Tibial nerve (tissue), 4 donors: ENCODE measurements around the gene EPB41L1.

Experiments
- CTCF ChIP-seq, 5 experiments: fragments of 200-600 bp in 3 of 5; fragments of 450-650 bp in 2 of 5; sonication (generic) in 3 of 5; IDR thresholded peaks; one replicate each; pipeline ENCODE4 v1.5.1; 2016 to 2019; ENCODE audit warnings: antibody characterized with exemption in 5 of 5, mild to moderate bottlenecking in 3 of 5, moderate library complexity in 2 of 5
- EP300 ChIP-seq, 2 donors: sonication (generic); formaldehyde crosslinking; IDR thresholded peaks; one replicate each; pipeline ENCODE4 v1.6.1; 2017; ENCODE audit warnings: antibody characterized with exemption in 2 of 2, mild to moderate bottlenecking in 1 of 2
- POLR2A ChIP-seq, 2 donors: fragments of 450-650 bp; IDR thresholded peaks; one replicate each; pipeline ENCODE4 v1.6.1; 2017; ENCODE audit warnings: antibody characterized with exemption in 2 of 2, mild to moderate bottlenecking in 2 of 2, moderate library complexity in 2 of 2

GRCh38 chr20:36112112-36112511, 42.4 kb upstream of the EPB41L1 start:
- no peak for TF ChIP-seq CTCF (IDR thresholded peaks at IDR 0.05)
- TF ChIP-seq POLR2A (IDR thresholded peaks at IDR 0.05) = no peak
- no peak for TF ChIP-seq EP300 (IDR thresholded peaks at IDR 0.05)
